Mesenchymal stem cell (in vitro differentiated cells and primary cell): ENCODE results near the gene CHEK2.

ENCODE experiments used
- DNase-seq: peaks from one replicate; pipeline ENCODE4 v3.0.0-alpha.2; 2013
- H2AFZ ChIP-seq: one replicate; pipeline ENCODE4 v1.6.1; 2013; ENCODE audit warnings: low read depth, mild to moderate bottlenecking, control low read depth, inconsistent platforms, low read length, moderate library complexity
- H2AK5ac ChIP-seq: 2 replicates; pipeline ENCODE4 v1.6.1; 2013; ENCODE audit warnings: low read length, moderate library complexity, mild to moderate bottlenecking, inconsistent platforms; ENCODE audit not compliant: severe bottlenecking
- H2BK120ac ChIP-seq: one replicate; pipeline ENCODE4 v1.6.1; 2013; ENCODE audit warnings: low read depth, mild to moderate bottlenecking, inconsistent platforms, low read length, moderate library complexity
- H2BK12ac ChIP-seq, 2 experiments: one replicate each; pipeline ENCODE4 v1.6.1; 2013; ENCODE audit warnings: inconsistent platforms in 2 of 2, low read length in 2 of 2, mild to moderate bottlenecking in 2 of 2, moderate library complexity in 2 of 2, control low read depth in 1 of 2
- H2BK15ac ChIP-seq: one replicate; pipeline ENCODE4 v1.6.1; 2013; ENCODE audit warnings: mild to moderate bottlenecking, low read depth, inconsistent platforms; ENCODE audit not compliant: poor library complexity, severe bottlenecking
- H2BK5ac ChIP-seq: 2 replicates; pipeline ENCODE4 v1.6.1; 2013; ENCODE audit warnings: low read depth, mild to moderate bottlenecking, low read length, control low read depth, inconsistent platforms; ENCODE audit not compliant: poor library complexity, severe bottlenecking
- H3K14ac ChIP-seq, 2 experiments: one replicate each; pipeline ENCODE4 v1.6.1; 2013; ENCODE audit warnings: inconsistent platforms in 2 of 2, low read length in 2 of 2, control low read depth in 1 of 2, mild to moderate bottlenecking in 1 of 2, moderate library complexity in 1 of 2
- H3K18ac ChIP-seq, 2 experiments: one replicate each; pipeline ENCODE4 v1.6.1; 2013; ENCODE audit warnings: inconsistent platforms in 2 of 2, low read length in 2 of 2, control low read depth in 1 of 2, low read depth in 1 of 2, mild to moderate bottlenecking in 1 of 2
- H3K23ac ChIP-seq, 2 experiments: one replicate each; pipeline ENCODE4 v1.6.1; 2013; ENCODE audit warnings: inconsistent platforms in 2 of 2, low read length in 2 of 2, mild to moderate bottlenecking in 2 of 2, moderate library complexity in 2 of 2, control low read depth in 1 of 2
- H3K27ac ChIP-seq: 2 replicates; pipeline ENCODE4 v1.5.1; 2013; ENCODE audit warnings: mild to moderate bottlenecking, moderate library complexity, low read length, control low read depth, inconsistent platforms; ENCODE audit not compliant: poor library complexity, severe bottlenecking
- H3K27me3 ChIP-seq, 2 experiments: 2 replicates each; pipeline versions ENCODE4 v1.6.1 to v1.7.0; 2013; ENCODE audit warnings: low read length in 2 of 2, mild to moderate bottlenecking in 2 of 2, moderate library complexity in 2 of 2, control low read depth in 1 of 2, inconsistent platforms in 1 of 2; ENCODE audit not compliant: control insufficient read depth in 1 of 2, insufficient read depth in 1 of 2
- H3K36me3 ChIP-seq, 2 experiments: 2 replicates each; pipeline versions ENCODE4 v1.6.1 to v1.7.0; 2013; ENCODE audit warnings: low read length in 2 of 2, control low read depth in 1 of 2, inconsistent platforms in 1 of 2, low read depth in 1 of 2, mild to moderate bottlenecking in 1 of 2; ENCODE audit not compliant: insufficient read depth in 2 of 2, control insufficient read depth in 1 of 2
- H3K4ac ChIP-seq, 2 experiments: one replicate each; pipeline ENCODE4 v1.6.1; 2013; ENCODE audit warnings: inconsistent platforms in 2 of 2, low read length in 2 of 2, mild to moderate bottlenecking in 2 of 2, moderate library complexity in 2 of 2, control low read depth in 1 of 2, low read depth in 1 of 2
- H3K4me1 ChIP-seq: 2 replicates; pipeline ENCODE4 v1.6.1; 2013; ENCODE audit warnings: low read depth, low read length, control low read depth; ENCODE audit not compliant: control insufficient read depth, insufficient read depth
- H3K4me2 ChIP-seq: 2 replicates; pipeline ENCODE4 v1.6.1; 2013; ENCODE audit warnings: low read length, mild to moderate bottlenecking, inconsistent platforms; ENCODE audit not compliant: poor library complexity, severe bottlenecking
- H3K4me3 ChIP-seq, 2 experiments: 2 replicates each; pipeline versions ENCODE4 v1.5.1 to v1.7.0; 2013; ENCODE audit warnings: low read length in 2 of 2, mild to moderate bottlenecking in 2 of 2, control low read depth in 1 of 2, low read depth in 1 of 2; ENCODE audit not compliant: insufficient read depth in 1 of 2
- H3K79me1 ChIP-seq: replicated peaks from 2 replicates; pipeline ENCODE4 v1.6.1; 2013; ENCODE audit warnings: mild to moderate bottlenecking, control low read depth, low read length, inconsistent platforms; ENCODE audit not compliant: poor library complexity, severe bottlenecking
- H3K9ac ChIP-seq: 2 replicates; pipeline ENCODE4 v1.7.0; 2013; ENCODE audit warnings: mild to moderate bottlenecking, low read length, moderate library complexity
- H3K9me3 ChIP-seq: 2 replicates; pipeline ENCODE4 v1.7.0; 2013; ENCODE audit warnings: mild to moderate bottlenecking, low read length; ENCODE audit not compliant: control insufficient read depth
- H4K8ac ChIP-seq: one replicate; pipeline ENCODE4 v1.6.1; 2013; ENCODE audit warnings: inconsistent platforms, mild to moderate bottlenecking, low read length, moderate library complexity
- H4K91ac ChIP-seq: one replicate; pipeline ENCODE4 v1.6.1; 2013; ENCODE audit warnings: mild to moderate bottlenecking, low read length, inconsistent platforms
- WGBS: methylation state at CpG from one replicate; pipeline ENCODE4 v1.1.7; 2013; ENCODE audit warnings: mixed read lengths; 5-methylcytosine and 5-hydroxymethylcytosine counted together

The CHEK2 gene

DNA sequence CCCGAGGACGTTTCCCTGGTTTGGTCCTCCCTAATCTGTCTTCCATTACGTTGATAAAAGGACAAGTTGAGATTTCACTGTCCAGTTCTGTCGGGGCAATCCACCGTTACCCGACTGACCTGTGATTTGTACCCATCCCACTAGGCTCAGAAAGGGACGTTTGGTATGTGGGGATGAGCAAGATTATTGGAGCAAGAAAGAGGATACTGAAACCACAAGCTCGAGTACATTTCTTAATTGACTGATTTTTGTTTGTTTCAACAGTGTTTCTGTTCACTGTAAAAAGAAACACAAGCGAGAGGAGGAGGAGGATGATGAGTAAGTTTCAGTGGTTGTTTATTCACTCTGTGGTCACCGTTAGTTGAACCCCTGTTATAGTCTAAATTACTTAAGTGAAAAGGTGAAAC lies 31.8 kb upstream of the CHEK2 start:
- H4K8ac ChIP-seq, result no peak overlapping the region
- H3K27ac ChIP-seq, result peak overlapping the region; percentile 97
- H3K4ac ChIP-seq, result no peak overlapping the region
- H2BK15ac ChIP-seq, result no peak overlapping the region
- H3K4me1 ChIP-seq, result peaks cover 6% of the 10 kb centered on the region
- H3K27me3 ChIP-seq, result no peaks in the 10 kb centered on the region
- H3K4me2 ChIP-seq, result peak overlapping the region; percentile 81
- H3K9me3 ChIP-seq, result no peaks in the 10 kb centered on the region
- H2AK5ac ChIP-seq, result no peak overlapping the region
- H2BK5ac ChIP-seq, result no peak overlapping the region
- H3K36me3 ChIP-seq, result peaks cover 23 to 37% of the 10 kb centered on the region in 2 experiments
- H3K9ac ChIP-seq, result peak overlapping the region; percentile 98
- no peak overlapping the region for H2AFZ ChIP-seq
- peak; percentile 84 for DNase-seq
- WGBS, result under 1% methylated on average over 10 of the region's 10 CpGs
- peak overlapping the region; percentile 57 to 70 for H3K18ac ChIP-seq
- no peak overlapping the region for H3K23ac ChIP-seq
- peaks cover 11% of the 10 kb centered on the region for H3K79me1 ChIP-seq
- peak overlapping the region in 1 of 2 experiments; percentile 65 for H3K14ac ChIP-seq
- peak overlapping the region; percentile 90 to 95 for H3K4me3 ChIP-seq
- H2BK12ac ChIP-seq, result no peak overlapping the region
- no peak overlapping the region for H4K91ac ChIP-seq
- no peak overlapping the region for H2BK120ac ChIP-seq

DNA sequence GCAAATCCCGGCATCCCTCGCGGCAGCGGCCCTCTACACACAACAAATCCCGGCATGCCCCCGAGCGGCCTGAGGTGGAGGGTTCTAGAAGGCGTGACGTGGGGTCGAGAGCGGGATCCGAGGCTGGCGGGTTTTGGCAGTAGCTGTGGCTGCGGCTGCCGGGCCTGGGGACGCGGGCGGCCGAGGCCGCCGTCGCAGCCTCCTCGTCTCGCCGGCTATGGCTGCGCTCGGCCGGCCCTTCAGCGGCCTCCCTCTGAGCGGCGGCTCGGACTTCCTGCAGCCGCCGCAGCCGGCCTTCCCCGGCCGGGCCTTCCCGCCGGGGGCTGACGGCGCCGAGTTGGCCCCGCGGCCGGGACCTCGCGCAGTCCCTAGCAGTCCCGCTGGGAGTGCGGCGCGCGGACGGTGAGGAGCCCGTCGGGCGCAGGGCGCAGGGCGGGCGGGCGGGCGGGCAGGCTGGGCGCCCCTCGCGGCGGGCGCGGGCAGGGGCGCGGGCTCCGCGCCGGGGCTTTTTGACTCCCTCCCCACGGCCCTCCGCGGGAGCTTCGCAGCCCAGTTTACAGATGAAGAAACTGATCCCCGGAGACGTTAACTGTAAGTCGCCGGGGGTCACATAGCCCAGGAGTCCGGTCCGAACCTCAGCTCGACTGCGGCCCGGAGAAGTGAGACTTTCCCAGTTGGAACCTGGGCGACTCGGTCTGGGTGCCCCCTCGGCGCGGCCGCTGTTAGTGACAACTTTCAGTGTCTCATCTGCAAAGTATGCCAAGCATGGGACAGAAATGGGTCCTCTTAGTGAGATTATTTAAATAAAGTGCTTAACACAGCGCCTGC lies 31.2 kb upstream of the CHEK2 start, which contains the start of gene CCDC117:
Gene CCDC117 (plus strand): TSS at position 63 of the 828 bp plus-strand sequence. CDS start 155 bp downstream, at position 218.
- WGBS, result under 1% methylated on average over 63 of the region's 92 CpGs

DNA sequence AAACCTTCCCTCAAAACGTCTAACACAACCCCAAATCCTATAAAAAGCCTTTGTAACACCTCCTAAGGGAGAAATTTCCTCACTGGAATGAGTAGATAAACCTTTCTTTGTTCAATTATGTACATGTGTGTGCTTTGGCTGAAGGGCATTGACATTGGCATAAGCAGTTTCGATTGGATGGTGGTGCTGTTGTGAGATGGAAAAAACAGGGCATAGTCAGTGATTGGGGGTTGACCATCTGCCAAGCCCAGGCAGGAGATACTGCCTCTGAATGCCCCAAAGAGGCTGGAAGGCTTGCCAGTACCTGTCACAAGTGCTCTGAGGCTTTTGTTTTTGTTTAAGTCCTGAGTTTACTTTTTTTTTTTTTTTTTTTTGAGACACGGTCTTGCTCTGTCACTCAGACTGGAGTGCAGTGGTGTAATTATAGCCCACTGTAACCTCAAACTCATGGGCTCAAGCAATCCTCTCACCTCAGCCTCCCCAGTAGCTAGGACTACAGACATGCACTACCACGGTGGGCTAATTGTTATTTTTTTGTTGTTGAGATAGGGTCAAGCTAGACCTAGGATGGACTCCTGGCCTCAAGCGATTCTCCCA lies 29.7 kb upstream of the CHEK2 start:
- 81% methylated on average over 2 of the region's 5 CpGs for WGBS
- no peak overlapping the region for H3K4me3 ChIP-seq
- no peak overlapping the region for H3K27ac ChIP-seq
- H3K9me3 ChIP-seq, result no peaks in the 10 kb centered on the region
- H3K36me3 ChIP-seq, result peaks cover 8 to 20% of the 10 kb centered on the region in 2 experiments
- no peak overlapping the region for H4K91ac ChIP-seq
- no peak overlapping the region for H3K4me2 ChIP-seq
- no peak overlapping the region for H2BK120ac ChIP-seq
- DNase-seq, result no peak
- H2BK15ac ChIP-seq, result no peak overlapping the region
- no peak overlapping the region for H3K18ac ChIP-seq
- no peak overlapping the region for H2BK12ac ChIP-seq
- no peak overlapping the region for H2AK5ac ChIP-seq
- H2AFZ ChIP-seq, result no peak overlapping the region
- H3K4me1 ChIP-seq, result peaks cover 4% of the 10 kb centered on the region
- peaks cover 2% of the 10 kb centered on the region for H3K79me1 ChIP-seq
- no peaks in the 10 kb centered on the region for H3K27me3 ChIP-seq
- no peak overlapping the region for H3K14ac ChIP-seq
- peak overlapping the region; percentile 49 for H4K8ac ChIP-seq
- H3K9ac ChIP-seq, result no peak overlapping the region
- no peak overlapping the region for H3K4ac ChIP-seq
- no peak overlapping the region for H2BK5ac ChIP-seq
- H3K23ac ChIP-seq, result no peak overlapping the region

More for the DNA sequence above, 31.2 kb upstream of the CHEK2 start, which contains the start of gene CCDC117:
- Histone ChIP-seq H3K27ac (peak within 1 kb of the TSS; percentile 97), H3K4me1 (peaks cover 4% of the 10 kb centered on the region), H3K36me3 (peaks cover 21 to 34% of the 10 kb centered on the region in 2 experiments), H3K14ac (peak within 1 kb of the TSS; percentile 57 to 93), H3K23ac (no peak within 1 kb of the TSS), H2BK15ac (peak within 1 kb of the TSS; percentile 23), H2BK5ac (peak within 1 kb of the TSS; percentile 89), H2AFZ (peak within 1 kb of the TSS; percentile 76), H4K8ac (peak within 1 kb of the TSS; percentile 95), H3K18ac (peak within 1 kb of the TSS; percentile 91 to 93), H2BK120ac (peak within 1 kb of the TSS; percentile 79), H4K91ac (peak within 1 kb of the TSS; percentile 90), H3K79me1 (peaks cover 6% of the 10 kb centered on the region), H3K4me3 (peak within 1 kb of the TSS; percentile 90 to 95), H2AK5ac (no peak within 1 kb of the TSS), H3K9ac (peak within 1 kb of the TSS; percentile 98), H3K27me3 (no peaks in the 10 kb centered on the region), H3K4me2 (peak within 1 kb of the TSS; percentile 81), H3K4ac (peak within 1 kb of the TSS; percentile 64 to 91), H3K9me3 (no peaks in the 10 kb centered on the region), H2BK12ac (peak within 1 kb of the TSS in 1 of 2 experiments; percentile 42)
- DNase-seq, result peak; percentile 95
